ES-I3 (cell line): Measurements from ENCODE around the gene C2CD2.

Source experiments
- H3K36me3 ChIP-seq: 2 replicates; pipeline ENCODE4 v1.6.1; 2013; ENCODE audit warnings: mild to moderate bottlenecking, low read length, control low read depth, moderate library complexity; ENCODE audit not compliant: insufficient read depth
- H3K4me1 ChIP-seq: 2 replicates; pipeline ENCODE4 v1.6.1; 2013; ENCODE audit warnings: mild to moderate bottlenecking, control low read depth, low read length; ENCODE audit not compliant: insufficient read depth
- H3K9ac ChIP-seq: 2 replicates; pipeline ENCODE4 v1.6.1; 2013; ENCODE audit warnings: low read depth, mild to moderate bottlenecking, low read length, moderate library complexity
- H3K9me3 ChIP-seq: 2 replicates; pipeline ENCODE4 v1.6.1; 2013; ENCODE audit warnings: mild to moderate bottlenecking, low read length, moderate library complexity; ENCODE audit not compliant: control insufficient read depth, insufficient read depth

Gene C2CD2

GRCh38 chr21:41945982-41946381 is 7.8 kb downstream of the C2CD2 start:
- Histone ChIP-seq H3K36me3 (no peaks in the 10 kb centered on the region), H3K9me3 (no peaks in the 10 kb centered on the region), H3K4me1 (peaks cover 7% of the 10 kb centered on the region; the same call in 1 of the 2 replicates), H3K9ac (no peak overlapping the region)

DNA sequence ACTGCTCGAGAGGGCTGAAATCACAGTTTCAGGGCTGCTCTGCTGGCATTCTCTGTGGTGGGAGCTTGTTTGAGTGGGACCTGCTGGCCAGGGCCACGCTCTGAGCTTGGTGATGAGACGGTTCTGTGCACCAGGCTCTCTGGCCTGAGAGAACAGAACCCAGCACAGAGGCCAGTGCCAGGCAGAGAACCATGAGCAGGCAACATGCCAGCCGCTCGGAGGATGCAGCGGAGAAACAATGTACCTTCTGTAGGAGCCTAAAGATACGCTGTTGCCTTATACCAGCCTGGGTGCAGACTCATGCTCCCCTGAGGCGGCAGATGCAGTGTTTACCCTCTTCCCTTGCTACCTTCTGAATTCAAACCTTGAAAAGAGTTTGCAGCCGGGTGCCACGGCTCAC is 10.0 kb downstream of the C2CD2 start:
- no peak overlapping the region for H3K9ac ChIP-seq
- H3K4me1 ChIP-seq, result no peaks in the 10 kb centered on the region
- no peaks in the 10 kb centered on the region for H3K36me3 ChIP-seq
- no peaks in the 10 kb centered on the region for H3K9me3 ChIP-seq

DNA sequence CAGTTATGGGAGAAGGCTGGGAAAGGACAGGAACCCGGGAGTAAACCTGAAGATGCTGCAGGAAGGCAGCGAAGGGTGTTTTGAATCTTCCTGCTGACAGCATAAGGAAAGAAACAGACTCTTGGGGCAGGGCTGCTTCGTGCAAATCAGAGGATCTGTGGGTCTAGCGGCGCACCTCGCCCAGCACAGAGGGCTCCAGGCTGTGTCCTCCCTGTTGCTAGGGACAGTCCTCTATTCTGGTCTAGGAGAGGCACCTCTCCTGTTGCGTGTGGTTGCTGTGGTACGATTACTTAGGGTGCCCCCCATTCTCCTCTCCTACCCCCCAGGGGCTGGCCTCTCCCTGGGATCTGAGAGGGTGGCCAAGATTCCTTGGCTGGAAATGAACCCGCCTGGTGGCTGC is 11.4 kb downstream of the C2CD2 start:
- no peaks in the 10 kb centered on the region for H3K9me3 ChIP-seq
- no peak overlapping the region for H3K9ac ChIP-seq
- no peaks in the 10 kb centered on the region for H3K4me1 ChIP-seq
- no peaks in the 10 kb centered on the region for H3K36me3 ChIP-seq

GRCh38 chr21:41941941-41942340 is 11.9 kb downstream of the C2CD2 start:
- Histone ChIP-seq H3K4me1 (no peaks in the 10 kb centered on the region), H3K9ac (no peak overlapping the region), H3K9me3 (no peaks in the 10 kb centered on the region), H3K36me3 (no peaks in the 10 kb centered on the region)

- Histone ChIP-seq H3K36me3 (no peaks in the 10 kb centered on the region), H3K9ac (no peak overlapping the region), H3K9me3 (no peaks in the 10 kb centered on the region), H3K4me1 (no peaks in the 10 kb centered on the region)
Observed at GRCh38 chr21:41940431-41940830, 13.4 kb downstream of the C2CD2 start.

DNA sequence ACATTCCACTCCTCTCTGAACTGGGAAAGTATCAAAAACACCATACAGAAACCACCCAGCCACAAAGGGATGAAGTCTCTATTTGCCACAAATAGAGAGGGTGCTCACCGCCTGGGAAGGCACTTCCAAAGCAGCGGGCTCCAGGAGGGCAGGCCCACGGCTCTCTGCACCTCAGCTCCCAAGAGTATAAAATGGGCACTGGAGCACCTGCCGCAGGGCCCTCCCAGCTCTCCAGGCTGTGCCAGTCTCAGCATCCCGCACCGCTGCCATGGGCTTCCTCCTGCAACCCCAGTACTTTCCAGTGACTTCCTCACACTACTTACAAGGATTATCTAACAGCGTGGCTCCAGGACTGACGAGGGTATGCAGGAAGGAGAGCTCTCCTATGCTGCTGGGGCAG is 14.4 kb downstream of the C2CD2 start:
- no peaks in the 10 kb centered on the region for H3K36me3 ChIP-seq
- H3K9ac ChIP-seq, result no peak overlapping the region
- no peaks in the 10 kb centered on the region for H3K9me3 ChIP-seq
- no peaks in the 10 kb centered on the region for H3K4me1 ChIP-seq

- Histone ChIP-seq H3K4me1 (peaks cover 8% of the 10 kb centered on the region; the same call in 1 of the 2 replicates), H3K9ac (no peak overlapping the region)
Observed at GRCh38 chr21:41933313-41934079, 20.3 kb downstream of the C2CD2 start.

GRCh38 chr21:41932576-41933312 is 21.1 kb downstream of the C2CD2 start:
- H3K4me1 ChIP-seq, result peaks cover 12% of the 10 kb centered on the region; the same call in 1 of the 2 replicates
- no peak overlapping the region for H3K9ac ChIP-seq
- H3K36me3 ChIP-seq, result no peaks in the 10 kb centered on the region
- H3K9me3 ChIP-seq, result no peaks in the 10 kb centered on the region

More at GRCh38 chr21:41933313-41934079, 20.3 kb downstream of the C2CD2 start:
- Histone ChIP-seq H3K36me3 (no peaks in the 10 kb centered on the region), H3K9me3 (no peaks in the 10 kb centered on the region)

- no peaks in the 10 kb centered on the region for H3K36me3 ChIP-seq
- H3K4me1 ChIP-seq, result peaks cover 12% of the 10 kb centered on the region; the same call in 1 of the 2 replicates
- H3K9me3 ChIP-seq, result no peaks in the 10 kb centered on the region
- no peak overlapping the region for H3K9ac ChIP-seq
Observed at GRCh38 chr21:41932191-41932575, 21.6 kb downstream of the C2CD2 start.

DNA sequence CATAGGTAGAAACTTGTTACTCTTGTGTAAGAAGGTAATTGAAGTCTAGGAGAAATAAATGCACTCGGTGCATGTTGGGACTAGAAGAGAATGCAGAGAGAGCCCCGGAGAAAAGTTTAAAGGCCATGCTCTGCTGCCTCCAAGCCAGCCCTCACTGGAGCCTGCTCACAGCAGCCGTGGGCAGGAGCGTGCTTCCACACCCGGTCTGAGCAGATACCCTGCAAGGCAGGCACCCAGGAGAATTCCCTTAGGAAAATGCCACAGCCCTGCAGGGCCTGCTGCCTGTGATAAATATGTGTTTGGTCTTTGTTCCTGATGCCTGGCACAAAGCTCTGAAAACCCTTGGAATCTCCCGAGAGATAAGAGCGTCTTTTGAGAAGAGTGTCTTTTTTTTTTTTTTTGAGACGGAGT is 22.8 kb downstream of the C2CD2 start:
- peaks cover 20% of the 10 kb centered on the region for H3K4me1 ChIP-seq

DNA sequence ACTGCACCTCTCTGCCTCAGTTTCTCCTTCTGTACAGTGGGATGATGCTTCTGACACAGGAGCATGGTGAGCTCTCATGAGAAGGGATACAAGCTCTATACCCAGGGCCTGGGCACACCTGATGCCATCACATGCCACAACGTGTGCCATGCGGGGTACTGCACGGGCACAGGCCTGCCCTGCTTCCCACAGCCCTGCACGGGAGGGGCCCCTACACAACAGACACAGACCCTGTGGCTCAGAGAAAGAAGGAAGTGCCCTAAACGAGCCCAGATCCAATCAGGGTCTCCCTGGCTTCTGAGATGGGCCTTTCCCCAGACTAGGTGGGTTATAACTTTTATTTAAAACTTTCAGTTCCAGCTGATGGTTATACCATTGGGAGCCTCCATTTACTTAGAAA is 24.6 kb downstream of the C2CD2 start:
- Histone ChIP-seq H3K9me3 (no peaks in the 10 kb centered on the region), H3K4me1 (peaks cover 25% of the 10 kb centered on the region), H3K36me3 (no peaks in the 10 kb centered on the region), H3K9ac (no peak overlapping the region)

More for the DNA sequence above, 22.8 kb downstream of the C2CD2 start:
- no peak overlapping the region for H3K9ac ChIP-seq
- no peaks in the 10 kb centered on the region for H3K36me3 ChIP-seq
- H3K9me3 ChIP-seq, result no peaks in the 10 kb centered on the region

DNA sequence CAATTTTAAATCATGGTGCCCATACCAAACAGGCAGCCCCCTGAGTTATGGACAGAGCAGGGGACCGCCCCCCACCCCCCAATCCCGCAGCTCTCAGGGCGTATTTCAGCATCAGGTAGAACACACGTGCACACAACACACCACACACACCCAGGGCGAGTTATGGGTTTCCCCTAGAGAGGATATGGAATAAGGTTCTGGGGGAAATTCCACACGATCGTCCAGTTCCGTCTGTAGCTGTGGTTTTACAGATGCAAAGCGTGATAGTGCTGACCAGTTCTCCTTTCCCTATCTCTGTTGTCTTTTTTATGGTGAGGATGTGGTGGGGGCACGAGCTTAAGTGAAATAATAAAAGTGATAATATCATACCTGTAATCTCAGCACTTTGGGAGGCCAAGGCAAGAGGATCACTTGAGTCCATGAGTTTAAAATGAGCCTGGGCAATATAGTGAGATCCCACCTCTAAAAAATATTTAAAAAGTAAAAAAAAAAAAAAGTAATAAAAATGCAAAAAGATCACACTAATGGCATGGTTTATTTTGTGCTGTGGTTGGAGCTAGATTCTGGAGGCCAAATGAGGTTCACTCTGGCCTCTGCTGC is 25.1 kb downstream of the C2CD2 start:
- Histone ChIP-seq H3K9ac (no peak overlapping the region), H3K9me3 (no peaks in the 10 kb centered on the region), H3K4me1 (peaks cover 25% of the 10 kb centered on the region), H3K36me3 (no peaks in the 10 kb centered on the region)

- no peaks in the 10 kb centered on the region for H3K9me3 ChIP-seq
- H3K36me3 ChIP-seq, result no peaks in the 10 kb centered on the region
- H3K9ac ChIP-seq, result no peak overlapping the region
- H3K4me1 ChIP-seq, result peaks cover 19% of the 10 kb centered on the region
Observed at GRCh38 chr21:41927727-41928409, 25.9 kb downstream of the C2CD2 start.

DNA sequence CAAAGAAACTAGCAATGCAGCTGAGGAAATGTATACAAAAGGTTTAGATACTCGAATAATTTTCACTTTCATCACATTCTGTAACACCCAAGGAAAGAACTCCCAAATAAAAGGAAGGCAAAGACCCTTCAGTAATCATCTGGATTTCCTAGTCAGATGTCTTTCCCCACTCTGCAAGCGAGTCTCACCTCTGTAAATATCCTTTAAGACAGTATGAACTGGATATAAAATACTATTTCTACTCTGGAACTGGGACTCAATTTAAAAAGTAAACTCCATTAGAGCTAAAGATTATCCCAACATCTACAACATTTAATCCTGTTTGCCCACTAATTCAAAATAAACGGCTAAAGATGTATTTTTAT is 27.0 kb downstream of the C2CD2 start:
- Histone ChIP-seq H3K36me3 (no peaks in the 10 kb centered on the region), H3K9ac (no peak overlapping the region)

More for the DNA sequence above, 27.0 kb downstream of the C2CD2 start:
- H3K4me1 ChIP-seq, result peaks cover 19% of the 10 kb centered on the region
- H3K9me3 ChIP-seq, result no peaks in the 10 kb centered on the region
